HepG2 (cell line): ENCODE data around the gene MSRB2.

Experiments
- CTCF ChIP-seq: sonication (generic); formaldehyde crosslinking; IDR thresholded peaks from 2 replicates; pipeline ENCODE4 v1.5.0; 2020; ENCODE audit warnings: mild to moderate bottlenecking, missing genetic modification reagents, moderate library complexity
- ELF1 ChIP-seq: sonication (generic); formaldehyde crosslinking; IDR thresholded peaks from 2 replicates; pipeline ENCODE4 v1.4.0; 2020; ENCODE audit warnings: missing genetic modification reagents
- KIAA2018 ChIP-seq: sonication (generic); formaldehyde crosslinking; IDR thresholded peaks from 2 replicates; pipeline ENCODE4 v1.5.0; 2020; ENCODE audit warnings: mild to moderate bottlenecking, missing genetic modification reagents, borderline replicate concordance
- MYC ChIP-seq: sonication (generic); formaldehyde crosslinking; IDR thresholded peaks from 2 replicates; pipeline ENCODE4 v1.9.0; 2021; ENCODE audit warnings: missing genetic modification reagents, borderline replicate concordance
- NFE2 ChIP-seq: sonication (generic); formaldehyde crosslinking; IDR thresholded peaks from 2 replicates; pipeline ENCODE4 v1.4.0; 2020; ENCODE audit warnings: missing genetic modification reagents
- NONO ChIP-seq, 2 experiments: fragments of 450-650 bp in 1 of 2; sonication (generic) in 1 of 2; formaldehyde crosslinking in 1 of 2; IDR thresholded peaks in 1 of 2; conservative IDR thresholded peaks in 1 of 2; 2 replicates each; pipeline versions ENCODE4 v1.6.1 to v1.8.0; 2017 to 2022; ENCODE audit warnings: mild to moderate bottlenecking in 1 of 2, missing genetic modification reagents in 1 of 2, moderate library complexity in 1 of 2
- POLR2A ChIP-seq, 2 experiments: IDR thresholded peaks; 2 replicates each; pipeline ENCODE4 v1.6.1; 2011; ENCODE audit warnings: low read depth in 2 of 2, low read length in 2 of 2, mild to moderate bottlenecking in 1 of 2, moderate library complexity in 1 of 2; ENCODE audit not compliant: insufficient read depth in 1 of 2
- POLR2G ChIP-seq: fragments of 200-400 bp; formaldehyde crosslinking; IDR thresholded peaks from 2 replicates; pipeline ENCODE4 v1.6.1; 2018; ENCODE audit warnings: mild to moderate bottlenecking, low read depth, low read length, moderate library complexity
- TRIM24 ChIP-seq: sonication (generic); formaldehyde crosslinking; IDR thresholded peaks from 2 replicates; pipeline ENCODE4 v1.8.0; 2022; ENCODE audit warnings: mild to moderate bottlenecking, missing genetic modification reagents
- YY1 ChIP-seq: IDR thresholded peaks from 2 replicates; pipeline ENCODE4 v1.6.1; 2011; ENCODE audit warnings: low read length, low read depth, moderate library complexity, mild to moderate bottlenecking; ENCODE audit not compliant: insufficient read depth, insufficient replicate concordance
- ZBTB38 ChIP-seq: sonication (generic); formaldehyde crosslinking; IDR thresholded peaks from 2 replicates; pipeline ENCODE4 v1.5.1; 2020; ENCODE audit warnings: mild to moderate bottlenecking, missing genetic modification reagents
- ZNF12 ChIP-seq: sonication (generic); formaldehyde crosslinking; IDR thresholded peaks from 2 replicates; pipeline ENCODE4 v1.5.0; 2020; ENCODE audit warnings: missing genetic modification reagents
- ZNF329 ChIP-seq: sonication (generic); formaldehyde crosslinking; IDR thresholded peaks from 2 replicates; pipeline ENCODE4 v1.9.0; 2021; ENCODE audit warnings: low read depth, mild to moderate bottlenecking, missing genetic modification reagents
- ZNF703 ChIP-seq: sonication (generic); formaldehyde crosslinking; IDR thresholded peaks from 2 replicates; pipeline ENCODE4 v1.5.1; 2020; ENCODE audit warnings: missing genetic modification reagents, mild to moderate bottlenecking, moderate library complexity, borderline replicate concordance

DNA sequence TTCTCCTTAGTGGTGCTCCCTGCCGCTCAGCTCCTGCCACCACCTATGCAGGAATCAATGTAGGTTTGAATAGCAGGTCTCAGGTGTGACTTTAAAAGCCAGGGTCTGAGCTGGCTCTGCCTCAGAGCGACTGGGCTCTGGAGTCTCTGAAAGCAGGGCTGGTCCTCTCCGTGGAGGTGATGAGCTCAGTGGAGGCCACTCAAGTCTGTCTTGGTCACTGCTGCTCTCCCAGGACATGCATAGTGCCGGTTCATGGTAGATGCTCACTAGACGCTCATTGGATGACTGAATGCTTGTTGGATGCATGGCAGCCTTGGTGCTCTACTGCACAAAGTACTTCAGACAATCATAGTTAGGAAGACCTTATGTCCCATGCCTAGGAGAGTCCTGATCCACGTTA, 51.7 kb downstream of the MSRB2 start:
- TF ChIP-seq ZNF329 (CRISPR knock-in tag) = no peak
- no peak for TF ChIP-seq TRIM24 (CRISPR knock-in tag)
- TF ChIP-seq NFE2 (CRISPR knock-in tag) = no peak
- no peak for TF ChIP-seq CTCF
- no peak for TF ChIP-seq MYC (CRISPR knock-in tag)
- no peak for TF ChIP-seq POLR2G
- no peak for TF ChIP-seq ZBTB38 (CRISPR knock-in tag)
- TF ChIP-seq ELF1 (CRISPR knock-in tag) = no peak
- no peak for TF ChIP-seq NONO (IDR thresholded peaks at IDR 0.05)
- TF ChIP-seq NONO (CRISPR knock-in tag; conservative IDR thresholded peaks at IDR 0.05) = no peak
- no peak for TF ChIP-seq POLR2A (IDR thresholded peaks at IDR 0.05; ENCODE audit: insufficient read depth in 1 of 2, low read depth in 2 of 2, low read length in 2 of 2)
- TF ChIP-seq KIAA2018 (CRISPR knock-in tag) = no peak
- TF ChIP-seq ZNF703 (CRISPR knock-in tag) = no peak
- TF ChIP-seq YY1 = no peak
- no peak for TF ChIP-seq ZNF12
